GM19397 (cell line): ENCODE data around the gene CBX2.
"Not testable (repeated sequence)": the region's sequence is repeated elsewhere in the genome, so short reads cannot be mapped to it uniquely, and the experiment has no call there.

Experiments
- ATAC-seq: cut with Tn5 transposase; IDR thresholded peaks from one replicate; pipeline ENCODE4 v1.9.1; 2021; ENCODE audit warnings: mild to moderate bottlenecking, moderate library complexity; ENCODE audit not compliant: unreplicated experiment

CBX2 gene

GRCh38 chr17:79769570-79770506 is 8.1 kb upstream of the CBX2 start:
- ATAC-seq = no peak

GRCh38 chr17:79771276-79771675 is 6.7 kb upstream of the CBX2 start:
- no peak for ATAC-seq

GRCh38 chr17:79772726-79773125 is 5.2 kb upstream of the CBX2 start:
- not testable (repeated sequence) for ATAC-seq

- ATAC-seq = no peak
Measured at GRCh38 chr17:79774561-79774975, 3.4 kb upstream of the CBX2 start.

- no peak for ATAC-seq
Measured at GRCh38 chr17:79775632-79776031, 2.3 kb upstream of the CBX2 start.

- no peak for ATAC-seq
Measured at GRCh38 chr17:79776376-79777119, 1.4 kb upstream of the CBX2 start.

- peak; percentile 14 for ATAC-seq
Measured at GRCh38 chr17:79777120-79777893, 641 bp upstream of the CBX2 start.

- peak; percentile 16 for ATAC-seq
Measured at GRCh38 chr17:79778504-79779083, 646 bp downstream of the CBX2 start.

- no peak for ATAC-seq
Measured at GRCh38 chr17:79779084-79779529, 1.2 kb downstream of the CBX2 start.

GRCh38 chr17:79779661-79780365 is 1.9 kb downstream of the CBX2 start:
- ATAC-seq = no peak

- ATAC-seq = no peak
Measured at GRCh38 chr17:79781012-79781650, 3.2 kb downstream of the CBX2 start.

- no peak for ATAC-seq
Measured at GRCh38 chr17:79781736-79782575, 4.0 kb downstream of the CBX2 start.

- ATAC-seq = no peak
Measured at GRCh38 chr17:79783891-79784290, 5.9 kb downstream of the CBX2 start.

- ATAC-seq = no peak
Measured at GRCh38 chr17:79784353-79785016, 6.5 kb downstream of the CBX2 start.

- no peak for ATAC-seq
Measured at GRCh38 chr17:79785017-79785899, 7.3 kb downstream of the CBX2 start.

GRCh38 chr17:79785900-79786810 is 8.2 kb downstream of the CBX2 start:
- no peak for ATAC-seq
